Activated T-cell treated with anti-CD3 and anti-CD28 coated beads, Interleukin-2, amount 50 U/mL, for 48 hours (primary cell): Measurements from ENCODE around the gene CLVS2.

Source experiments
- DNase-seq, 2 experiments: peaks; one replicate each; pipeline ENCODE4 v3.0.0-alpha.2; 2020

Gene CLVS2

DNA sequence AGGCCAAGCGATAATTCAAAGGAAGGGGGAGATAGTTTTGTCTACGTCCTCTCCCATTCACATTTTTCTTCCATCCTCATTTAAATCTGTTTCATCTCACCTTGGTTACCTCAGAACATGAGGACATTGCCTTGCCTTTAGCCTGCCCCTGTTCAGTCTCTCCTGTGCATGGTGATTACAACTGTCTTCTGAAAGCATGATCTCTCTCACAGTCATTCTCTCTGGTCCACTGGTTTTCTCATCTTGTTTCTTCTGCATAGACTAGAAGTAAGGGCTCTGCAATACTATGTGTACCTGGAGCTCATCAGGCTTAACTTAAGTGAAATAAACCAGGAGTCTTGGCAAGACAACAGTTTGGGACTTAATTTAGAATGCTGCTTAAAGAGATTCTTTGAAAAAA is 31.4 kb downstream of the CLVS2 start:
- DNase-seq = no peak

DNA sequence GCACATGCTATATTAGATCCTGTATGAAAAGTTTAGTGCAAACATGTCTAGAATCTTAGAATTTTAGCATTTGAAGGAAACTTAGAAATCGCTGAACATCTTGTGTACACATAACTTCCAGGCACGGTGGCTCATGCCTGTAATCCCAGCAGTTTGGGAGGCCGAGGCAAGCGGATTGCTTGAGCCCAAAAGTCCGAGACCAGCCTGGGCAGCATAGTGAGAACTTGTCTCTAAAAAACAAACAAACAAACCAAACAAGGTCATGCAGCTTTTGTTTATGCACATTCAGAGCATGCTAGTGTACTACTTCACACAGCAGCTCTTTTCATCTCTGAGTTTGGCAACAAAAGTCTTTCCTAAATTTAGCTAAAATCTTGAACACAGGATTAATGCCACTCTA is 32.2 kb downstream of the CLVS2 start:
- no peak for DNase-seq

DNA sequence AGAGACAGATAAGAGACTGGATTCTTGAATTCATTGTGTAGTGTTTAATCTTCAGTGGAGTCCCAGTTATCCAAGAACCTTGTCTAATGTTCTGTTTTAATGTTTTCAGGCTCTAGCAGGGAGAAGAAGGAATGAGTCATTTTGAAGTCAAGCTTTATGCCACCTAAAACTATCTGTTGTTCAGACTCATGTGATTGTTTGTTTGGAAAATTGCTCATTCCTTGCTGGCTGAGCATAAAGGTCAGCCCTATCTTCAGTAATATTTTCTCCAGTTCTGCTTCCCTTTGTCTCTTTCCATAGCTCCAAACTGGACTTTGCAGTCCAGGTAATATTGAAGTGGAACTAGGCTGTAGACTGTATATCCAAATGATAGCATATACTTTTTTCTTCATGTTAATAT is 34.2 kb downstream of the CLVS2 start:
- no peak for DNase-seq

DNA sequence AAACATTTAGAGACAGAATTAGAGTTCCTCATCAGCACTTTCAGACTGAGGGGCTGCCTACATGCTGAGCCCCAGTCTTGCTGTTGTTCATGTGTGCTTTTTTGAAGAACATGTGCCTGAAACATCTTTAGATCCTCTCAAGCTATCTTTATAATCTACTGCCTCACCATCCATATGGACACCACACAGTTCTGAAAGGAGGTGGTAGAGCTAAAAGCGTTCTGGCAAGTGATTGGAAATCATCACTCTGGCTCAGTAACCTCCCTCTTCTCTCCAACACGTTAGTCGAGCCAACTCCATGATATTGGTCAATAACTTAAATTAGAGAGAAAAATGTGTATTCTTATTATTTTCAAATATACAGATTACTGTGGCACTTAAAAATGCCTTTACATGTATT is 40.6 kb downstream of the CLVS2 start:
- no peak for DNase-seq

DNA sequence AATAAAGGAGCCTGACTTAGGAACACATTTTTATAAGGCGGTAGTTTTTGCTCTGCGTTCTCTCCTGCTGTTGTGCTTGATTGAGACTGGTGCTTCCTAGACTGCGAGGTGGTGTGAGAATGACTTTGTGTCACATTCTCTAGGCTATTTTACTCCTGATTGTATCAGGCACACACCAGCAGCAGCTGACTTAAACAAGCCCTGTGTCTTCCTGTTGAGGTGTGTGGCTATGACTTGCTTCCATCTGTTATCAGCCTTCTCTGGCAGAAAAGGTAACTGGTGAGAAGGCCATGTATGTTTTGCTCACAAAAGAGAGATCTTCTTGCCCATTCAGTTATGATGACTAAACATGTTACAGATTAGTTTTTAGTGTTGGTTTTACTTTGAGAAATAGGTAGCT is 43.4 kb downstream of the CLVS2 start:
- DNase-seq = no peak

DNA sequence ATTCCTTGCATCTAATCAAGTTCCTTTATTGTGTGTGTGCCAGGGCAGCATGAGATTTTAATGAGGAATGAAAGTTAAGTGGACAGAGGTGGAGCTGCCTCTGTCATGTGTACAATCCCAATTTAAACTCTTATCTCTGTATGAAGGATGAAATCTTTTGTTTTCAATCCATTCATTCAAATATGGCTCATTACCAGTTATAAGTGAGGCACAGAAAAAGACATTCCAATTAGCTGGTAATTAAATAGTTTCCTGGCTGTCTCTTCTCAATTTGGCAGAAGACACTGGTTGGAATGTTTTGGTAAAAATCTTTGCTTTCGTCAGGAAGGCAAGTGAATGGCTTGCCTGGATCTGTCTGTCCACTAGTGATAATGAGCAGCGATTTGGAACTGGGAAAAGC is 46.4 kb downstream of the CLVS2 start:
- DNase-seq = no peak

DNA sequence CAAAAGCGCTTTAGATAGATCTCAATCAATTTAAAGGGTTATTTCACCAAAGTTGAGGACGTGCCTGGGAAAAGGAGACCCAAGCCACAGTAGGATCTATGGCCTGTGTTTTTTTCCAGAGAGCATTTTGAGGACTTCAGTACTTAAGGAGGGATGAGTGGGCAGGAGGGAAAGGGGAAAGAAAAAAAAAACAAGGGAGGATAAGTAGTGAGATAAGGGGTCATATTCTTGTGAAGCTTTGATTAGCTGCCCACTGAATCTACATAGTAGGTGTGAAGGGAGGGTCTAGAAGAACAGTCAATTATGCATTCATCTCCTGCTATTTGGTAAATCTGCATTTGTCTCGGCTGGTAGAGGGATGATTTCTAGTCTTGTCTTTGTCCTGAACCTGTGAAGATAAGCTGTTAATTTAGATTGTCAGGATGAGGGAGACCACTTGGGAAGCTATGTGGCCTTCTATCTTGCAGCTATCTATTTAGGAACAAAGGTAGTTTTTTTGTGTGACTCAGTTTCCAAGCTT is 48.4 kb downstream of the CLVS2 start:
- no peak for DNase-seq

DNA sequence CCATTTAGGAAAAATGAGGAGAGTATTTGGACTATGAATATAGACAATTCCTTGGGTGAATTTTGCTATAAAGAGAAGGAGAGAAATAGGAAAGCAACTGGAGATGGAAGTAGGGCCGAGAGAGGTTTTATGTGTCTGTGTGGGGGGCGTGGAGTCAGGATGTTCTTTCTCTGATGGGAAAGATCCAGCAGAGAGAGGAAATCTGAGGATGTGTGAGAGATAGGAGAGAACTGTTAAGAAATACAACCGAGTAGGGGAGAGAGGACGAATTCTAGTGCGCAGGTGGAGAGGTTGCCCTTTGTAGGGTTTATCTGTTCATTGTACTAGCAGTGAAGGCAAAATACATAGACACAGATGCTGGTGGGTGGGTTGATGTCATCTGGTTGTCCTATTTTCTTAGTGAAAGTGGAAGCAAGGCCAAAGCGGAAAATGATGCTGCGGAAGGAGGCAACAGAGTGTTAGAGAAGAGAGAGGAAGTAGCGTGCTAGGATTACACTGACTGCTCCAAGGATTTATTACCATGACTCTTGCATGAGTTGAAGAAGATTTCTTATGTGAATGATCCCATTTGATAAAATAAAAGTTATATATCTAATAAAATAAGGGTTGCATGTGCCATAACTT is 57.7 kb downstream of the CLVS2 start:
- no peak for DNase-seq

DNA sequence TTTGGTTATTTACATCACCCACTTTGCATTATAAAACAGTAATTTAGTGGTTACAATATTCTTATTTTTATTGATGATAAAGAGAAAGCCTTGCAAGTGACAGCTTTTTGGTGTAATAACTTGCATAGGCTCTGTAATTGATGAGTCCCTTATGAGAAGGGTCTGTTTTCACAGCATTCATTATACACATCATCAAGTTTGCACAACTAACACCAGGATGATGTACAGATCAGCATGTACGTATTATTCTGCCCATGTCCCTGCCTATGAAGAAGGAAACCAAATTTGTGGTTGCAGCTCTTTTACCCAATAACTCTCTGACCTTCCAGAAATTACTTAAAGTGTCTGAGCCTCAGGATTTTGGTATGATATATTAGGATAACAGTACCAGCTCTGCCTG is 59.2 kb downstream of the CLVS2 start:
- no peak for DNase-seq

DNA sequence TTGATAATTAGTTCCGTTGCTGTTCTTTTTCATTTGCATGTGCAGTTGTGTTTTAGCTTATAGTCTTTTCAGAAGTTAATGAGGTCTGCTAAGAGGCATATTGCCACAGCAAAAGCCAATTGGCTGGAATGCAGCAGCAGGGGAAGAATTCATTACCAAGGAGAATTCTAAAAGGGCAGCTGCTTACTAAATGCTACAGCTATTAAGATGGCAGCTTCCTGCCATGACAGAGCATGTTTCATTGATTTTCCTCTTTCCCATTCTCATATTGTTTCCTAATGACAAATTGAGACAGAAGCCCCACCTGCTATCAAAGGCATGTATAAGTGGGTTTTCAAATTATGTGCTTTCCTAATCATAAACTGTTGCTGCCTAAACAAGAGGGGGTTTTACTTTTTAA is 66.6 kb downstream of the CLVS2 start:
- no peak for DNase-seq

DNA sequence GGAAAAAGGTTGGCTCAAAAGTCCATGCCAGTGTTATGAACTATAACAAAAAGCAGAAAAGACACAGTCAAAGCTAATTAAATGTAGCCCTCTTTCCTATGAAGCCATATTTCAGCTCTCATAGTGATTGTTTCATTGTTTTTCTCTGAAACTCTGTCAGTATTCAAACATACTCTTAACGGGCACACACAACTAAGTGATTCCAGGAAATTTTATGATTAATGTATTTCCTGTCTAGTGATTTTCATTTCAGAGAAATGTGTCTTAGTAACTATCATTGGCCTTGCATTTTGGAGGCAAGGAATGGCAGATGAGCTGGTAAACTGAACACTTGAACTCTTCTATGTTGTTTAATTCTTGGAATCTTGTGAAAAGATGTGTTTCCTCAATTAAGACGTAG is 68.0 kb downstream of the CLVS2 start:
- DNase-seq = no peak

DNA sequence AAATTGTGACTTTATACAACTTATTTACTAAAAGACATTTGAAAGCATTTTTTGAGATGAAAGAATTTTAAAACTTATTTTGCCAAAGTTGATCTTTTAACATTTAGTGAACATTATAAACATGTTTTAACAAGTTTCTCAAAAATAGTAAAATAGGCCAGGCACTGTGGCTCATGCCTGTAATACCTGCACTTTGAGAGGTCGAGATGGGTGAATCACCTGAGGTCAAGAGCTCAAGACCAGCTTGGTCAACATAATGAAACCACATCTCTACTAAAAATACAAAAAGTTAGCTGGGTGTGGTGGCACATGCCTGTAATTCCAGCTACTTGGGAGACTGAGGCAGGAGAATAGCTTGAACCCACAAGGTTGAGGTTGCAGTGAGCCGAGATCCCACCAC is 78.6 kb downstream of the CLVS2 start:
- no peak for DNase-seq

DNA sequence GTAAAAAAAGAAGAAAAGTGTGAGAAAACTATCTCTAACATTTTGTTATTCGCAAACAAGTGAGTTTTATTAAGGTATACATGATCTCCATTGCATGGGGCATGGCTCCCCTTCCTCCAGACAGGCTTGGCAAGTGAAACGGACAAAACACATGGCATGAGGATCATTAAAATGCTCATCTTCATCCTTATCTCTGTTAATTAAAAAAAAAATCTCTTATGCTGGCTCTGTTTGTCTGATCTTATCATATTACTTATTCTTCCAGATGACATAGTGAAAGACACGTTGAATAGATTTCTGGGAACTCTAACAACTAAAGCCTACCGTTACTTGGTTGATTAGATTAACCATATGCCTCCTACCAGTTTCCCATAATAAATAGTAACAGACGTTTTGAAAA is 89.4 kb downstream of the CLVS2 start:
- no peak for DNase-seq

DNA sequence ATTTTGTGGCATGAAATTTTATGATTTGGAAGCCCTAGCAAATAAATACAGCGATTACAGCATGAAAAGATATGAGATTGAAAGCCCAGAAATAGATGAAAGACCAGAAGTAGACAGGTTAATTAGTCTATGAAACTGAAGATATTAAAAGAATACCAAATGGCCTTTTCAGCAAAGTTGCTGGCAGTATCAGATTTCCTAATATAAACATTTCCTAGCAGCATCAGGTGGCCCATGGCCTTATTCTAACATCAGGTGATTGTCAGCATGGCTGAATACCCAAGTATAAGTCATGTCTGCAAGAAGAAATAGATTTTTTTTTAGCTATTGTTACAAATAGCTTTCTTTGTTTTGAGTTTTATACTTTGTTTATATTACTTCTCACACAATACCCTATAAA is 93.2 kb downstream of the CLVS2 start:
- DNase-seq = no peak

DNA sequence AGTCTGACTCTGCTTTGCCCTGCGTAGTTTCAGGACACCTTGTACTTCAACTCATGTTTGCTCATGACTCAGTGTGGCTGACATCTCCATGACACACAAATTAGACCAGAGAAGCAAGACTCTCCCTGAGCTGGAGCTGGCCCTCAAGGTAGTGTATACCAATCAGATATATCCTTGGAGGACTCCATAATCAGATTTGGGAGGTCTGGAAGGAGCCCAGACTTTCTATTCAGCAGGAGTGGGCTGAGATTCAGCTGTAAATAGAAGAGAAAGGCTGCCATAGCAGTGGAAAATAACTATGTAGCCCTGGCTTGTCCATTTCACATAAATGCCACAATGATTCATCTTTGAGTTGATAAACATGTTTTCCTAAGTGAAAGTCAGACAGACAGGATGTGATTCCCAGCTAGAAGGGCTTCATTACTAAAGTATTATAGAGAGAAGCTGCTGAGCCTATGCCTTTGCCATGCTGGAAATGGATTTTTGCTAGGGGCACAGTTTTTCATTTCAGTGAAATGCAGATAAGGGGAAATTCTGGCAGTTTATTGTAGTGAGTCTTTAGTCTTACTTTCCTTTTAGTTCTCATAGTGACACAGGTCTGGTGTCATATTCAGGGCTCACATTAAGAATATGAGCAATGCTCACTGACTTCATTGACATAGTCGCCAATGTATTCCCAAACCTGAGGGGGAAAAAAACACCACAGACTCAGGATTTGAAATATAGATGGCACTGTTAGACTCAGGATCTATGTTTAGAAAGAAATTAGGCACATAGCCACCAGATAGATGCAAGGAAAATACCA is 95.3 kb downstream of the CLVS2 start:
- DNase-seq = no peak

DNA sequence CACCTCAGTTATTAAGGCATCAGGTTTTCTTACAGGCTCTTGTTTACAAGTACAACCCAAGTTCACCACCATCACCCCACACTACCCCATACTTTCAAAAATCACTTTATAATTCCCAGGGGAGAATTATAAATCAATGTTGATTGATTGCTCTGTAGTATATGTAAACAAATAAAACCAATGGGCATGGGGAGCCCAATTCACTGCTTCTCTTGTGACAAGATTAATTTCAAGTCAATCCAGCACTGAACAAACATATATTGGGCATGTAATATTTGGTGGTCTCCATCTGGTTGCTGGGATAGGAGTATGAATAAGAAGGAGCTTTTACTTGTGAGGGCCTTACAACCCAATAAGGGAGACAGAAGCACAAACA is 95.8 kb downstream of the CLVS2 start:
- DNase-seq = no peak

DNA sequence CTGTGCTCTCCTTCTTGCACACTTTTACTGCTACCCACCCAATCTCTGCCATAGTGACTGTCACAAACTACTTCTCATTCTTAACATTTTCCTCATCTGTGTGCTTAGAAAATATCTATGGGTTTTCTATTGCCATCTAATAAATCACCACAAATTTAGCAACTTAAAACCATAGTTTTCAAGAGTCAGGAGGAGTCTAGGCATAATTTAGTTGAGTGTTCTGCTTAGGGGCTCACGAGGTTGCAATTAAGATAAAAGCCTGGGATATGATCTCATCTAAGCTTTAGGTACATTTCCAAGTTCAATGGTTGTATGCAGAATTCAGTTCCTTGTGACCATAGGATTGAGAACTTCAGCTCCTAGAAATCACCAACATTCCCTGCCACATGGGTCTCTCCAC is 98.8 kb downstream of the CLVS2 start:
- DNase-seq = no peak

DNA sequence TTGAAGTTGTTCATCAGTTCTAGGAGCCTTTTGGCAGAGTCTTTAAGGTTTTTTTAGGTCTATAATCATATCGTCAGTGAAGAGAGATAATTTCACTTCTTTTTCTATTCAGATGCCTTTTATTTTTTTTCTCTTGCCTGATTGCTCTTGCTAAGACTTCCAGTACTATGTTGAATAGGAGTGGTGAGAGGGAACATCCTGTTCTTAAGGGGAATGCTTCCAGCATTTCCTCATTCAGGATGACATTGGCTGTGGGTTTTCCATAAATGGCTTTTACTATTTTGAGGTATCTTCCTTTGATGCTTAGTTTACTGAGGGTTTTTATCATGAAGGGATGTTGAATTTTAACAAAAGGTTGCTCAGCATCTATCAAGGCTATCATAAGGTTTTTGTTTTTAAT is 109.5 kb downstream of the CLVS2 start:
- DNase-seq = no peak

DNA sequence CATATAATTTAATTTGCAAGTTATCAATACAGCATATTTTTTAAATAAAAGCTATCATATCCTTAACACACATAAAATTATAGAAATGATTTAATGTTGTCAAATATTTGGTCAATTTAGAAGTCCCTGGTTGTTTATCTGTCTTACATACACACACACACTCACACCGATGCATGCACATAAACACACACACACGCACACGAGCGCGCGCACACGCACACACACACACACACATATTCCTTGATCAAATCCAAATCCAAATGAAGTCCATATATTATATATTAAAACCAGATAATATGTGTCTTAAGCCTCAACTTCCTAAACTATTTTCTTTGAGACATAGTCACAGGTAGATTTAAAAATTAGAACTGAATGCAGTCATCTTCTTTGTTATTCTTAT is 120.3 kb downstream of the CLVS2 start:
- DNase-seq = no peak

DNA sequence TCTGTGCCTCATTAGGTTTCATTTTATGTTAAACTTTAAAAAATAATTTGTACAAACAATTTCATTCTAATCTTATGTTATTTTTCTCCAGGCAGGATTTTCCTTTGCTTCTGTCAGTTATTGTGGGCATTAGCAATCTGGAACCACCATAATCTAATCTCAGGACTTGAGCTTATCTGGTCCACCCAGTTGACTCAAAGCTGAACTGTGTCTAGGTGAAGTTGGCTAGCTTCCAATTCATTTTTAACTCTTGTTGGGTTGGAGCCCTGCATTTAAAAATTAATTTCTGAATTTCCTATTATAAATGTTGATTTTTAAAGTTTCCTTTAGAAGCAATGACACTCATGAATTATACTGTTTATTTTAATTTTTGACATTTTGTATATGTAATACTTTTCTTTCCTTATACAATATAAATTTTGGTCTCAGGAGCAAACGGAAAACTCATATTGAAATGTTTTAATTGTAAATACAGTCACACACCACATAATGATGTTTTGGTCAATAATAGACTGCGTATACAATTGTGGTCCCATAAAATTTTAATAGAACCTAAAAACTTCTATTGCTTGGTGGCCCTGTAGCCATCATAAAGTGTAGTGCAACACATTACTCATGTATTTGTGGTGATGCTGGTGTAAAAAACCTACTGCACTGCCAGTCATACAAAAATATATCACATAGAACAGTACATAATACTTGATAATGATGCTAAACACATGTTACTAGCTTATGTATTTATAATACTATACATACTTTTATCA is 121.3 kb downstream of the CLVS2 start:
- DNase-seq = no peak

DNA sequence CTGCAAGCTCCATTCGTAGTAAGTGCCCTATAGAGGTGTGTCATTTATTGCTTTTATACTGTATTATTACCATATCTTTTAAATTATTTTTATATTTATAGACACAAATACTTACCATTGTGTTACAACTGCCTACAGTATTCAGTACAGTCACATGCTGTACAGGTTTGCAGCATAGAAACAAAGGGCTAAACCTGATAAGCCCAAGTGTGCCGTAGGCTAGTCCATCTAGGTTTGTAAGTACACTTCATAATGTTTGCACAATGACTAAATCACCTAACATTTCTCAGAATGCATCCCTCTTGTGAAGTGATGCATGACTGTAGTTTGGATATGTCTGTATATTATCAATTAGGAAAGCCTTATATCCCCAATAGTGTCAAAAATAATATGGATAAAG is 122.8 kb downstream of the CLVS2 start:
- no peak for DNase-seq
